AG04450 (cell line): ENCODE data around the gene MR1. TPM values are rescaled to one million over a fixed set of nuclear protein-coding genes. Genes with fewer than 3 reads are reported as not detected.

ENCODE experiments used
- CTCF ChIA-PET: fragments of 300-600, 350-600 bp; formaldehyde crosslinking; extraction: SDS; loops from one replicate; lab custom pipeline; 2022; ENCODE audit warnings: antibody characterized with exemption, inconsistent platforms; lab: Charles Lee
- POLR2A ChIA-PET: fragments of 350-600 bp; formaldehyde crosslinking; extraction: SDS; loops from one replicate; lab custom pipeline; 2021; ENCODE audit warnings: antibody characterized with exemption, inconsistent platforms; lab: Yijun Ruan, JAX
- DNase-seq: peaks from one replicate; pipeline ENCODE4 v3.0.0-alpha.2; 2011; ENCODE audit warnings: low read depth, low spot score
- H3K27ac ChIP-seq: one replicate; pipeline ENCODE4 v1.5.1; 2012; ENCODE audit warnings: low read depth, low read length, control low read depth
- H3K27me3 ChIP-seq: one replicate; pipeline ENCODE4 v1.6.0; 2012; ENCODE audit warnings: low read length; ENCODE audit not compliant: control insufficient read depth, insufficient read depth
- H3K4me3 ChIP-seq: 2 replicates; pipeline ENCODE4 v1.5.1; 2011; ENCODE audit warnings: mild to moderate bottlenecking, low read depth, low read length, control low read depth
- H3K9me3 ChIP-seq: 2 replicates; pipeline ENCODE4 v1.5.1; 2012; ENCODE audit warnings: low read length; ENCODE audit not compliant: control insufficient read depth, insufficient read depth
- CTCF ChIP-seq: IDR thresholded peaks from 2 replicates; pipeline ENCODE4 v1.5.1; 2011; ENCODE audit warnings: low read depth, low read length, control low read depth, inconsistent platforms
- polyA plus RNA-seq: library from polyadenylated mRNA; depleted of rRNA; stranded (reverse); fragments of >200 nt; gene quantifications from 2 replicates; pipeline ENCODE4 v1.2.3, GENCODE V29; 2011

MR1 gene
- polyA plus RNA-seq, 1 experiment: 17.2 TPM

- Histone ChIP-seq H3K4me3 (no peak overlapping the region), H3K27ac (no peak overlapping the region), H3K27me3 (no peaks in the 10 kb centered on the region), H3K9me3 (no peaks in the 10 kb centered on the region)
- ChIA-PET POLR2A (no interaction called here), CTCF (interaction anchor here (0.6 to 1.8 kb wide), 2 partner anchors 165 to 468 kb away, joined by 4 to 6 read pairs; no protein-coding TSS in a partner anchor)
- TF ChIP-seq CTCF: no peak
- no peak for DNase-seq
These were observed 32.5 kb upstream of the MR1 start for GRCh38 chr1:181001091-181001780.

GRCh38 chr1:181002582-181003172 is 31.1 kb upstream of the MR1 start:
- no peak overlapping the region for H3K4me3 ChIP-seq
- no peak overlapping the region for H3K27ac ChIP-seq
- no peak for TF ChIP-seq CTCF
- H3K9me3 ChIP-seq: no peaks in the 10 kb centered on the region
- CTCF ChIA-PET: interaction anchor here (0.9 to 1.8 kb wide), 3 partner anchors 16 to 164 kb away, joined by 3 to 6 read pairs (median 3); no protein-coding TSS in a partner anchor
- H3K27me3 ChIP-seq: no peaks in the 10 kb centered on the region
- POLR2A ChIA-PET: interaction anchor here (0.7 kb wide), 1 partner anchor 1389 kb away, joined by 4 read pairs; no protein-coding TSS in a partner anchor
- no peak for DNase-seq

DNA sequence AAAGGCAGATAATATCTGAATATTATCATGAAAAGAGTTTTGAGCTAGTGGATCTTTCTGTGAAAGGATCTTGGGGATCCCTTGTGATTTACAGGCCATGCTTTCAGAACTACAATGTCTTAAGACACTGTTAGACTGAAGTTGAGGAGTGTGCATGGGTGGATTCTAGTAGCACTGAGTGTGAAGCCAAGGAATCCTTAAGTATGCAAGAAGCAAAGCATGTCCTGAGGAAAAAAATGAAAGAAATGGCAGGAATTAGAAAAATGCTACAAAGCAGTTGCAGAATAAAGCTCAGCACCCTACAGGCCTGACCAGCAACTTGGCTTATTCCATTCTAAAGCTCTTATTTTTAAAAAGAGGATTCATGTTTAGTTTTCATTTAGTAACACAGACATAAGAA is 23.0 kb upstream of the MR1 start:
- H3K4me3 ChIP-seq: no peak overlapping the region
- H3K9me3 ChIP-seq: no peaks in the 10 kb centered on the region
- no peaks in the 10 kb centered on the region for H3K27me3 ChIP-seq
- ChIA-PET CTCF (interaction anchor here (0.8 to 3.7 kb wide), 8 partner anchors 11 to 1196 kb away, joined by 3 to 12 read pairs (median 3); no protein-coding TSS in a partner anchor), POLR2A (interaction anchor here (0.6 to 1.6 kb wide), 3 partner anchors 12 to 748 kb away, joined by 4 to 9 read pairs (median 4); partner anchors contain the start of gene STX6)
- DNase-seq: peak; percentile 32
- H3K27ac ChIP-seq: peak overlapping the region; percentile 31
- TF ChIP-seq CTCF: no peak

- Histone ChIP-seq H3K27ac (peak overlapping the region; percentile 41), H3K4me3 (no peak overlapping the region)
- POLR2A ChIA-PET: interaction anchor here (0.6 to 1.6 kb wide), 4 partner anchors 11 to 749 kb away, joined by 4 to 9 read pairs (median 5); partner anchors contain the start of gene STX6
These were observed 22.2 kb upstream of the MR1 start for GRCh38 chr1:181011301-181012202.

More at GRCh38 chr1:181011301-181012202, 22.2 kb upstream of the MR1 start:
- TF ChIP-seq CTCF: no peak
- no peaks in the 10 kb centered on the region for H3K27me3 ChIP-seq
- DNase-seq: no peak
- H3K9me3 ChIP-seq: no peaks in the 10 kb centered on the region
- CTCF ChIA-PET: interaction anchor here (0.7 to 3.7 kb wide), 8 partner anchors 12 to 1197 kb away, joined by 3 to 12 read pairs (median 4); partner anchors contain the start of gene STX6
